ENCODE results near the gene TYW1B.
"Not testable (repeated sequence)": the region's sequence is repeated elsewhere in the genome, so short reads cannot be mapped to it uniquely, and the experiment has no call there.

DNA sequence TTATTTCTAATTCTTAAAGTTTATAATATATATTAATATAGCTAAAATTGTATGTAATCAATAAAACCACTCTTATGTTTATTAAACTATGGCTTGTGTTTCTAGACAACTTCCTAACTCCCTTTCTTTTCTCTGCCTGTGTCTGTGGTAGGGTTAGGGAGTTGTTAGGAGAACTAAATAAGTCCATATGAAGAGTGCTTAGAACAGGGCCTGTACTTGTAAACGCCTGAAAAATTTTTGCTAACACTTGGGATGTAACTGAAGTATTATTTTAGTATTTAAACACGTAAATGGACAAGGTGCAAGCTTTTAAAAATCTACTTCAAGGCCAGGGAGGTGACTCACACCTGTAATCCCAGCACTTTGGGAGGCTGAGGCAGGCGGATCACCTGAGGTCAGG is 9.3 kb upstream of the TYW1B start:
- TF ChIP-seq, protein P1, sequence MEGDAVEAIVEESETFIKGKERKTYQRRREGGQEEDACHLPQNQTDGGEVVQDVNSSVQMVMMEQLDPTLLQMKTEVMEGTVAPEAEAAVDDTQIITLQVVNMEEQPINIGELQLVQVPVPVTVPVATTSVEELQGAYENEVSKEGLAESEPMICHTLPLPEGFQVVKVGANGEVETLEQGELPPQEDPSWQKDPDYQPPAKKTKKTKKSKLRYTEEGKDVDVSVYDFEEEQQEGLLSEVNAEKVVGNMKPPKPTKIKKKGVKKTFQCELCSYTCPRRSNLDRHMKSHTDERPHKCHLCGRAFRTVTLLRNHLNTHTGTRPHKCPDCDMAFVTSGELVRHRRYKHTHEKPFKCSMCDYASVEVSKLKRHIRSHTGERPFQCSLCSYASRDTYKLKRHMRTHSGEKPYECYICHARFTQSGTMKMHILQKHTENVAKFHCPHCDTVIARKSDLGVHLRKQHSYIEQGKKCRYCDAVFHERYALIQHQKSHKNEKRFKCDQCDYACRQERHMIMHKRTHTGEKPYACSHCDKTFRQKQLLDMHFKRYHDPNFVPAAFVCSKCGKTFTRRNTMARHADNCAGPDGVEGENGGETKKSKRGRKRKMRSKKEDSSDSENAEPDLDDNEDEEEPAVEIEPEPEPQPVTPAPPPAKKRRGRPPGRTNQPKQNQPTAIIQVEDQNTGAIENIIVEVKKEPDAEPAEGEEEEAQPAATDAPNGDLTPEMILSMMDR (conservative IDR thresholded peaks at IDR 0.05; ENCODE audit: low read depth, low read length) = not testable (repeated sequence)
- TF ChIP-seq EZH2 (IDR thresholded peaks at IDR 0.05; ENCODE audit: borderline replicate concordance, low read depth, low read length, poor library complexity, severe bottlenecking) = not testable (repeated sequence)
